GM23338 (cell line): ENCODE measurements around the gene TOP1. TPM values are rescaled to one million over a fixed set of nuclear protein-coding genes. Genes with fewer than 3 reads are reported as not detected.

ENCODE experiments used
- ATAC-seq: fragments of 200-7000 bp; cut with Tn5 transposase; 3 replicates; pipeline ENCODE4 v1.9.1; 2020
- DNase-seq: peaks from one replicate; pipeline ENCODE4 v3.0.0-alpha.2; 2015; ENCODE audit warnings: low spot score
- H2AFZ ChIP-seq: fragments of 200-600 bp; sonication (generic); 2 replicates; pipeline ENCODE4 v1.8.0; 2016; ENCODE audit warnings: antibody characterized with exemption, mild to moderate bottlenecking, moderate library complexity
- H3F3A ChIP-seq: fragments of 200-600 bp; sonication (generic); replicated peaks from 2 replicates; pipeline ENCODE4 v1.8.0; 2017; ENCODE audit warnings: antibody characterized with exemption, mixed run types, low read depth
- H3K27ac ChIP-seq: fragments of 200-600 bp; sonication (generic); 2 replicates; pipeline ENCODE4 v1.6.1; 2016; ENCODE audit warnings: low read depth
- H3K27me3 ChIP-seq: fragments of 200-600 bp; sonication (generic); 2 replicates; pipeline ENCODE4 v1.8.0; 2016; ENCODE audit warnings: mild to moderate bottlenecking, mixed run types, moderate library complexity; ENCODE audit not compliant: insufficient read depth
- H3K36me3 ChIP-seq: fragments of 200-600 bp; sonication (generic); 2 replicates; pipeline ENCODE4 v1.8.0; 2016; ENCODE audit warnings: mild to moderate bottlenecking; ENCODE audit not compliant: insufficient read depth
- H3K4me1 ChIP-seq: fragments of 200-600 bp; sonication (generic); 2 replicates; pipeline ENCODE4 v1.8.0; 2016; ENCODE audit warnings: mild to moderate bottlenecking, moderate library complexity; ENCODE audit not compliant: insufficient read depth
- H3K4me2 ChIP-seq: fragments of 200-600 bp; sonication (generic); 2 replicates; pipeline ENCODE4 v1.7.1; 2017; ENCODE audit warnings: mixed run types
- H3K4me3 ChIP-seq: fragments of 200-600 bp; sonication (generic); 2 replicates; pipeline ENCODE4 v1.6.1; 2016; ENCODE audit warnings: mixed run types
- H3K79me2 ChIP-seq: fragments of 200-600 bp; sonication (generic); replicated peaks from 2 replicates; pipeline ENCODE4 v1.8.0; 2017; ENCODE audit warnings: mild to moderate bottlenecking; ENCODE audit not compliant: insufficient read depth
- H3K9me2 ChIP-seq: fragments of 200-600 bp; sonication (generic); 2 replicates; pipeline ENCODE4 v1.8.0; 2017; ENCODE audit not compliant: insufficient read depth
- H4K20me1 ChIP-seq: fragments of 200-600 bp; sonication (generic); replicated peaks from 2 replicates; pipeline ENCODE4 v1.8.0; 2017; ENCODE audit warnings: mild to moderate bottlenecking; ENCODE audit not compliant: insufficient read depth
- H3K27ac Mint-ChIP-seq: 2 replicates; pipeline ENCODE4 v1.8.0; 2020; ENCODE audit warnings: inconsistent platforms, mild to moderate bottlenecking, moderate library complexity, mixed read lengths
- H3K27me3 Mint-ChIP-seq: 3 replicates; pipeline ENCODE4 v1.8.0; 2022; ENCODE audit warnings: low read depth, mild to moderate bottlenecking, moderate library complexity, mixed read lengths, inconsistent platforms; ENCODE audit not compliant: insufficient read depth, poor library complexity
- H3K36me3 Mint-ChIP-seq: 3 replicates; pipeline ENCODE4 v1.8.0; 2021; ENCODE audit warnings: low read depth, mild to moderate bottlenecking, inconsistent platforms, moderate library complexity, mixed read lengths
- H3K4me1 Mint-ChIP-seq: 3 replicates; pipeline ENCODE4 v1.8.0; 2020; ENCODE audit warnings: mild to moderate bottlenecking, inconsistent platforms, mixed read lengths
- H3K4me3 Mint-ChIP-seq: 3 replicates; pipeline ENCODE4 v1.8.0; 2021; ENCODE audit warnings: moderate library complexity, mild to moderate bottlenecking, inconsistent platforms, mixed read lengths
- H3K9me3 Mint-ChIP-seq: 3 replicates; pipeline ENCODE4 v1.8.0; 2020; ENCODE audit warnings: moderate library complexity, mild to moderate bottlenecking, inconsistent platforms, mixed read lengths
- CREB1 ChIP-seq: fragments of 250-450 bp; sonication (Bioruptor Pico); IDR thresholded peaks from 2 replicates; pipeline ENCODE4 v1.5.0; 2020; ENCODE audit warnings: low read depth, mild to moderate bottlenecking, moderate library complexity
- CTCF ChIP-seq, 2 experiments: fragments of 200-600 bp in 1 of 2; sonication (generic) in 1 of 2; conservative IDR thresholded peaks; 2 replicates each; pipeline versions ENCODE4 v1.5.1 to v1.6.1; 2016 to 2017; ENCODE audit warnings: antibody characterized with exemption in 2 of 2, low read depth in 2 of 2, mild to moderate bottlenecking in 2 of 2, moderate library complexity in 1 of 2
- ETS1 ChIP-seq: IDR thresholded peaks from 2 replicates; pipeline ENCODE4 v1.6.1; 2016; ENCODE audit warnings: antibody characterized with exemption
- EZH2 ChIP-seq: fragments of 200-600 bp; sonication (generic); IDR thresholded peaks from one replicate; pipeline ENCODE4 v1.8.0; 2017; ENCODE audit warnings: antibody characterized with exemption, mild to moderate bottlenecking, low read depth; ENCODE audit not compliant: unreplicated experiment
- EZH2phosphoT487 ChIP-seq: fragments of 200-600 bp; sonication (generic); IDR thresholded peaks from one replicate; pipeline ENCODE4 v1.8.1; 2018; ENCODE audit warnings: antibody characterized with exemption; ENCODE audit not compliant: unreplicated experiment
- JUNB ChIP-seq: IDR thresholded peaks from one replicate; pipeline ENCODE4 v1.6.1; 2016; ENCODE audit warnings: antibody characterized with exemption; ENCODE audit not compliant: unreplicated experiment
- NANOG ChIP-seq: IDR thresholded peaks from 2 replicates; pipeline ENCODE4 v1.6.1; 2016; ENCODE audit warnings: antibody characterized with exemption, borderline replicate concordance
- REST ChIP-seq: IDR thresholded peaks from one replicate; pipeline ENCODE4 v1.6.1; 2018; ENCODE audit warnings: antibody characterized with exemption; ENCODE audit not compliant: unreplicated experiment
- STAT1 ChIP-seq: IDR thresholded peaks from one replicate; pipeline ENCODE4 v1.6.1; 2016; ENCODE audit warnings: antibody characterized with exemption; ENCODE audit not compliant: unreplicated experiment
- ZNF331 ChIP-seq: fragments of 250-450 bp; sonication (Bioruptor Pico); IDR thresholded peaks from 2 replicates; pipeline ENCODE4 v1.5.0; 2020; ENCODE audit warnings: low read depth, mild to moderate bottlenecking, moderate library complexity
- ZNF462 ChIP-seq: fragments of 250-450 bp; sonication (Bioruptor Pico); IDR thresholded peaks from 2 replicates; pipeline ENCODE4 v1.5.0; 2020; ENCODE audit warnings: mild to moderate bottlenecking, moderate library complexity
- polyA plus RNA-seq: library from polyadenylated mRNA; unstranded; fragments of >200 nt; fragmentation: Nextera tagmentation; extraction: Ambion mirVana; gene quantifications from 2 replicates; pipeline ENCODE4 v1.2.1, GENCODE V29; 2016
- total RNA-seq: library from RNA; depleted of rRNA; stranded (reverse); fragments of >200 nt; shearing (Covaris generic); gene quantifications from 2 replicates; pipeline ENCODE4 v1.2.3, GENCODE V29; 2014

TOP1 gene
- total and polyA plus RNA-seq, 2 experiments from 2014 or later = 62.4 to 101 TPM

- H2AFZ ChIP-seq = no peak overlapping the region
- H4K20me1 ChIP-seq = peaks cover 46% of the 10 kb centered on the region
- Mint-ChIP-seq H3K36me3 (peaks cover 28% of the 10 kb centered on the region; the same call in 2 of the 3 replicates), H3K4me3 (no peak overlapping the region), H3K27ac (peak overlapping the region; percentile 71; the same call in 1 of the 2 replicates), H3K9me3 (no peaks in the 10 kb centered on the region), H3K4me1 (peaks cover 35% of the 10 kb centered on the region), H3K27me3 (no peaks in the 10 kb centered on the region)
- no peak overlapping the region for H3K4me3 ChIP-seq
- no peak overlapping the region for H3K4me2 ChIP-seq
- no peaks in the 10 kb centered on the region for H3F3A ChIP-seq
- TF ChIP-seq CREB1 (CRISPR knock-in tag) (no peak), ZNF462 (CRISPR knock-in tag) (no peak), ZNF331 (CRISPR knock-in tag) (no peak), EZH2phosphoT487 (no peak), STAT1 (no peak), EZH2 (no peak), CTCF (conservative IDR thresholded peaks at IDR 0.05; ENCODE audit: low read depth in 2 of 2) (no peak), NANOG (no peak), JUNB (no peak), REST (no peak), ETS1 (no peak)
- peaks cover 16% of the 10 kb centered on the region for H3K4me1 ChIP-seq
- H3K27ac ChIP-seq = no peak overlapping the region
- DNase-seq (no peak), ATAC-seq (no peak)
- no peaks in the 10 kb centered on the region for H3K27me3 ChIP-seq
- H3K79me2 ChIP-seq = peaks cover 76% of the 10 kb centered on the region
- H3K9me2 ChIP-seq = no peaks in the 10 kb centered on the region
- no peaks in the 10 kb centered on the region for H3K36me3 ChIP-seq
These were observed 45.8 kb downstream of the TOP1 start for GRCh38 chr20:41074441-41074840.
